GM23338 (cell line): ENCODE results near the gene SUGCT. TPM values are rescaled to one million over a fixed set of nuclear protein-coding genes. Genes with fewer than 3 reads are reported as not detected.

ENCODE experiments used
- ATAC-seq: fragments of 200-7000 bp; cut with Tn5 transposase; 3 replicates; pipeline ENCODE4 v1.9.1; 2020
- DNase-seq: peaks from one replicate; pipeline ENCODE4 v3.0.0-alpha.2; 2015; ENCODE audit warnings: low spot score
- H2AFZ ChIP-seq: fragments of 200-600 bp; sonication (generic); 2 replicates; pipeline ENCODE4 v1.8.0; 2016; ENCODE audit warnings: antibody characterized with exemption, mild to moderate bottlenecking, moderate library complexity
- H3F3A ChIP-seq: fragments of 200-600 bp; sonication (generic); replicated peaks from 2 replicates; pipeline ENCODE4 v1.8.0; 2017; ENCODE audit warnings: antibody characterized with exemption, mixed run types, low read depth
- H3K27ac ChIP-seq: fragments of 200-600 bp; sonication (generic); 2 replicates; pipeline ENCODE4 v1.6.1; 2016; ENCODE audit warnings: low read depth
- H3K27me3 ChIP-seq: fragments of 200-600 bp; sonication (generic); 2 replicates; pipeline ENCODE4 v1.8.0; 2016; ENCODE audit warnings: mild to moderate bottlenecking, mixed run types, moderate library complexity; ENCODE audit not compliant: insufficient read depth
- H3K36me3 ChIP-seq: fragments of 200-600 bp; sonication (generic); 2 replicates; pipeline ENCODE4 v1.8.0; 2016; ENCODE audit warnings: mild to moderate bottlenecking; ENCODE audit not compliant: insufficient read depth
- H3K4me1 ChIP-seq: fragments of 200-600 bp; sonication (generic); 2 replicates; pipeline ENCODE4 v1.8.0; 2016; ENCODE audit warnings: mild to moderate bottlenecking, moderate library complexity; ENCODE audit not compliant: insufficient read depth
- H3K4me2 ChIP-seq: fragments of 200-600 bp; sonication (generic); 2 replicates; pipeline ENCODE4 v1.7.1; 2017; ENCODE audit warnings: mixed run types
- H3K4me3 ChIP-seq: fragments of 200-600 bp; sonication (generic); 2 replicates; pipeline ENCODE4 v1.6.1; 2016; ENCODE audit warnings: mixed run types
- H3K79me2 ChIP-seq: fragments of 200-600 bp; sonication (generic); replicated peaks from 2 replicates; pipeline ENCODE4 v1.8.0; 2017; ENCODE audit warnings: mild to moderate bottlenecking; ENCODE audit not compliant: insufficient read depth
- H3K9me2 ChIP-seq: fragments of 200-600 bp; sonication (generic); 2 replicates; pipeline ENCODE4 v1.8.0; 2017; ENCODE audit not compliant: insufficient read depth
- H4K20me1 ChIP-seq: fragments of 200-600 bp; sonication (generic); replicated peaks from 2 replicates; pipeline ENCODE4 v1.8.0; 2017; ENCODE audit warnings: mild to moderate bottlenecking; ENCODE audit not compliant: insufficient read depth
- H3K27ac Mint-ChIP-seq: 2 replicates; pipeline ENCODE4 v1.8.0; 2020; ENCODE audit warnings: inconsistent platforms, mild to moderate bottlenecking, moderate library complexity, mixed read lengths
- H3K27me3 Mint-ChIP-seq: 3 replicates; pipeline ENCODE4 v1.8.0; 2022; ENCODE audit warnings: low read depth, mild to moderate bottlenecking, moderate library complexity, mixed read lengths, inconsistent platforms; ENCODE audit not compliant: insufficient read depth, poor library complexity
- H3K36me3 Mint-ChIP-seq: 3 replicates; pipeline ENCODE4 v1.8.0; 2021; ENCODE audit warnings: low read depth, mild to moderate bottlenecking, inconsistent platforms, moderate library complexity, mixed read lengths
- H3K4me1 Mint-ChIP-seq: 3 replicates; pipeline ENCODE4 v1.8.0; 2020; ENCODE audit warnings: mild to moderate bottlenecking, inconsistent platforms, mixed read lengths
- H3K4me3 Mint-ChIP-seq: 3 replicates; pipeline ENCODE4 v1.8.0; 2021; ENCODE audit warnings: moderate library complexity, mild to moderate bottlenecking, inconsistent platforms, mixed read lengths
- H3K9me3 Mint-ChIP-seq: 3 replicates; pipeline ENCODE4 v1.8.0; 2020; ENCODE audit warnings: moderate library complexity, mild to moderate bottlenecking, inconsistent platforms, mixed read lengths
- CREB1 ChIP-seq: fragments of 250-450 bp; sonication (Bioruptor Pico); IDR thresholded peaks from 2 replicates; pipeline ENCODE4 v1.5.0; 2020; ENCODE audit warnings: low read depth, mild to moderate bottlenecking, moderate library complexity
- EZH2 ChIP-seq: fragments of 200-600 bp; sonication (generic); IDR thresholded peaks from one replicate; pipeline ENCODE4 v1.8.0; 2017; ENCODE audit warnings: antibody characterized with exemption, mild to moderate bottlenecking, low read depth; ENCODE audit not compliant: unreplicated experiment
- EZH2phosphoT487 ChIP-seq: fragments of 200-600 bp; sonication (generic); IDR thresholded peaks from one replicate; pipeline ENCODE4 v1.8.1; 2018; ENCODE audit warnings: antibody characterized with exemption; ENCODE audit not compliant: unreplicated experiment
- JUNB ChIP-seq: IDR thresholded peaks from one replicate; pipeline ENCODE4 v1.6.1; 2016; ENCODE audit warnings: antibody characterized with exemption; ENCODE audit not compliant: unreplicated experiment
- NANOG ChIP-seq: IDR thresholded peaks from 2 replicates; pipeline ENCODE4 v1.6.1; 2016; ENCODE audit warnings: antibody characterized with exemption, borderline replicate concordance
- POLR2AphosphoS5 ChIP-seq: IDR thresholded peaks from 2 replicates; pipeline ENCODE4 v1.6.1; 2016; ENCODE audit warnings: antibody characterized with exemption, low read depth
- REST ChIP-seq: IDR thresholded peaks from one replicate; pipeline ENCODE4 v1.6.1; 2018; ENCODE audit warnings: antibody characterized with exemption; ENCODE audit not compliant: unreplicated experiment
- STAT1 ChIP-seq: IDR thresholded peaks from one replicate; pipeline ENCODE4 v1.6.1; 2016; ENCODE audit warnings: antibody characterized with exemption; ENCODE audit not compliant: unreplicated experiment
- ZNF114 ChIP-seq: fragments of 250-450 bp; sonication (Bioruptor Pico); IDR thresholded peaks from 2 replicates; pipeline ENCODE4 v1.5.0; 2020; ENCODE audit warnings: mild to moderate bottlenecking, moderate library complexity
- ZNF331 ChIP-seq: fragments of 250-450 bp; sonication (Bioruptor Pico); IDR thresholded peaks from 2 replicates; pipeline ENCODE4 v1.5.0; 2020; ENCODE audit warnings: low read depth, mild to moderate bottlenecking, moderate library complexity
- ZNF462 ChIP-seq: fragments of 250-450 bp; sonication (Bioruptor Pico); IDR thresholded peaks from 2 replicates; pipeline ENCODE4 v1.5.0; 2020; ENCODE audit warnings: mild to moderate bottlenecking, moderate library complexity
- polyA plus RNA-seq: library from polyadenylated mRNA; unstranded; fragments of >200 nt; fragmentation: Nextera tagmentation; extraction: Ambion mirVana; gene quantifications from 2 replicates; pipeline ENCODE4 v1.2.1, GENCODE V29; 2016
- total RNA-seq: library from RNA; depleted of rRNA; stranded (reverse); fragments of >200 nt; shearing (Covaris generic); gene quantifications from 2 replicates; pipeline ENCODE4 v1.2.3, GENCODE V29; 2014
- TF ChIP-seq, protein P1 (sequence below): IDR thresholded peaks from 2 replicates; pipeline ENCODE4 v1.6.1; 2016; ENCODE audit warnings: antibody characterized with exemption
- TF ChIP-seq, protein P2 (sequence below), 2 experiments: fragments of 200-600 bp in 1 of 2; sonication (generic) in 1 of 2; conservative IDR thresholded peaks; 2 replicates each; pipeline versions ENCODE4 v1.5.1 to v1.6.1; 2016 to 2017; ENCODE audit warnings: antibody characterized with exemption in 2 of 2, low read depth in 2 of 2, mild to moderate bottlenecking in 2 of 2, moderate library complexity in 1 of 2

The SUGCT gene
- total and polyA plus RNA-seq, 2 experiments from 2014 or later, result 4.2 to 5.6 TPM

DNA sequence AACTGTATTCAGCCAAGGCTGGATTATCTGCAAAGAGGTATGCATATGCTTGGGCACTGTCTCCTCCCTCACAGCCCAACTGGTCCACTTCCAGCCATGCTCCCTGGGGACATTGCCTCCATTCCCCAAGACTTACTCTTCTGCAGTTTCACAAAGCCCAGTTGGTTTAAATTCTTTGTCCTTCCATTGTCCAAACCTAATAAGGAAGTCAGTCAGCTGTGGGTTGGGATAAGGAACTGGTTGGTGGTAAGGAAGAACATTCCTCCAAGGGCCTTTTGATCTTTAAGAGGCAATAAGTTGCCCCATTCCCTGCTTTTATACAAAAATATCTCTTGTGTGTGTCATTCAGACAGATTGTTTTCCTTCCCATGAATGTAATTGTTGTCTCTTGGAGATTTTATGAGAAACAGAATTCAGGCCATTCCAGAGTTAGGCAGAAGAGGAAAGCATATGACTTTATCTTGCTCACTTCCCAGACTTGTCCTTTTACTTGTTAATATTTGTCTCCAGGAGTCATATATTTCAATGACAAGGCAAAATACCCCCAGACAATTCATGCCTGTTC, 673.7 kb downstream of the SUGCT start:
- TF ChIP-seq EZH2phosphoT487, result no peak
- no peak for TF ChIP-seq NANOG
- no peak for TF ChIP-seq POLR2AphosphoS5
- TF ChIP-seq EZH2, result no peak
- TF ChIP-seq, protein P1, sequence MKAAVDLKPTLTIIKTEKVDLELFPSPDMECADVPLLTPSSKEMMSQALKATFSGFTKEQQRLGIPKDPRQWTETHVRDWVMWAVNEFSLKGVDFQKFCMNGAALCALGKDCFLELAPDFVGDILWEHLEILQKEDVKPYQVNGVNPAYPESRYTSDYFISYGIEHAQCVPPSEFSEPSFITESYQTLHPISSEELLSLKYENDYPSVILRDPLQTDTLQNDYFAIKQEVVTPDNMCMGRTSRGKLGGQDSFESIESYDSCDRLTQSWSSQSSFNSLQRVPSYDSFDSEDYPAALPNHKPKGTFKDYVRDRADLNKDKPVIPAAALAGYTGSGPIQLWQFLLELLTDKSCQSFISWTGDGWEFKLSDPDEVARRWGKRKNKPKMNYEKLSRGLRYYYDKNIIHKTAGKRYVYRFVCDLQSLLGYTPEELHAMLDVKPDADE, result no peak
- TF ChIP-seq, protein P2, sequence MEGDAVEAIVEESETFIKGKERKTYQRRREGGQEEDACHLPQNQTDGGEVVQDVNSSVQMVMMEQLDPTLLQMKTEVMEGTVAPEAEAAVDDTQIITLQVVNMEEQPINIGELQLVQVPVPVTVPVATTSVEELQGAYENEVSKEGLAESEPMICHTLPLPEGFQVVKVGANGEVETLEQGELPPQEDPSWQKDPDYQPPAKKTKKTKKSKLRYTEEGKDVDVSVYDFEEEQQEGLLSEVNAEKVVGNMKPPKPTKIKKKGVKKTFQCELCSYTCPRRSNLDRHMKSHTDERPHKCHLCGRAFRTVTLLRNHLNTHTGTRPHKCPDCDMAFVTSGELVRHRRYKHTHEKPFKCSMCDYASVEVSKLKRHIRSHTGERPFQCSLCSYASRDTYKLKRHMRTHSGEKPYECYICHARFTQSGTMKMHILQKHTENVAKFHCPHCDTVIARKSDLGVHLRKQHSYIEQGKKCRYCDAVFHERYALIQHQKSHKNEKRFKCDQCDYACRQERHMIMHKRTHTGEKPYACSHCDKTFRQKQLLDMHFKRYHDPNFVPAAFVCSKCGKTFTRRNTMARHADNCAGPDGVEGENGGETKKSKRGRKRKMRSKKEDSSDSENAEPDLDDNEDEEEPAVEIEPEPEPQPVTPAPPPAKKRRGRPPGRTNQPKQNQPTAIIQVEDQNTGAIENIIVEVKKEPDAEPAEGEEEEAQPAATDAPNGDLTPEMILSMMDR (conservative IDR thresholded peaks at IDR 0.05; ENCODE audit: low read depth in 2 of 2), result no peak
- no peak for TF ChIP-seq ZNF114
- TF ChIP-seq CREB1 (CRISPR knock-in tag), result no peak
- TF ChIP-seq REST, result no peak
- no peak for TF ChIP-seq ZNF462 (CRISPR knock-in tag)
- no peak for TF ChIP-seq JUNB
- no peak for TF ChIP-seq STAT1
- no peak for TF ChIP-seq ZNF331 (CRISPR knock-in tag)
- Histone ChIP-seq H3K4me1 (no peaks in the 10 kb centered on the region), H4K20me1 (no peaks in the 10 kb centered on the region), H2AFZ (no peak overlapping the region), H3K27ac (no peak overlapping the region), H3K79me2 (no peaks in the 10 kb centered on the region), H3K4me3 (no peak overlapping the region), H3K36me3 (no peaks in the 10 kb centered on the region), H3F3A (no peaks in the 10 kb centered on the region), H3K27me3 (no peaks in the 10 kb centered on the region), H3K4me2 (no peak overlapping the region), H3K9me2 (peaks cover 3% of the 10 kb centered on the region; the same call in 1 of the 2 replicates)
- ATAC-seq, result no peak
- Mint-ChIP-seq H3K27ac (no peak overlapping the region), H3K36me3 (no peaks in the 10 kb centered on the region; the same call in 2 of the 3 replicates), H3K27me3 (no peaks in the 10 kb centered on the region), H3K9me3 (peaks cover 9% of the 10 kb centered on the region), H3K4me1 (peaks cover 2% of the 10 kb centered on the region; the same call in 2 of the 3 replicates), H3K4me3 (no peak overlapping the region)
- DNase-seq, result no peak
